ENCODE measurements around the gene WDR70.
"Not testable (repeated sequence)": the region's sequence is repeated elsewhere in the genome, so short reads cannot be mapped to it uniquely, and the experiment has no call there.

WDR70 gene

GRCh38 chr5:37570597-37570996 lies 191.5 kb downstream of the WDR70 start:
- no peaks in the 10 kb centered on the region for H3K9me3 ChIP-seq (ENCODE audit: control insufficient read depth, insufficient read depth, low read depth, low read length)
- no peak overlapping the region for H3K4me3 ChIP-seq (ENCODE audit: low read depth, low read length)
- H3K36me3 ChIP-seq (ENCODE audit: control insufficient read depth, insufficient read depth, low read length), result no peaks in the 10 kb centered on the region
- H3K4me1 ChIP-seq (ENCODE audit: control insufficient read depth, insufficient read depth, low read length), result no peaks in the 10 kb centered on the region; the same call in 1 of the 2 replicates
- H3K27me3 ChIP-seq (ENCODE audit: control insufficient read depth, insufficient read depth, low read length), result no peaks in the 10 kb centered on the region
- H3K27ac ChIP-seq (ENCODE audit: low read depth, low read length), result no peak overlapping the region
- H3K9ac ChIP-seq (ENCODE audit: low read length), result no peak overlapping the region

GRCh38 chr5:37571985-37572384 lies 192.9 kb downstream of the WDR70 start:
- H3K27ac ChIP-seq (ENCODE audit: low read depth, low read length), result no peak overlapping the region
- no peaks in the 10 kb centered on the region for H3K27me3 ChIP-seq (ENCODE audit: control insufficient read depth, insufficient read depth, low read length)
- no peaks in the 10 kb centered on the region for H3K36me3 ChIP-seq (ENCODE audit: control insufficient read depth, insufficient read depth, low read length)

GRCh38 chr5:37575541-37576489 lies 196.7 kb downstream of the WDR70 start:
- no peaks in the 10 kb centered on the region for H3K27me3 ChIP-seq (ENCODE audit: control insufficient read depth, insufficient read depth, low read length)
- H3K4me1 ChIP-seq (ENCODE audit: control insufficient read depth, insufficient read depth, low read length), result no peaks in the 10 kb centered on the region; the same call in 1 of the 2 replicates
- H3K9me3 ChIP-seq (ENCODE audit: control insufficient read depth, insufficient read depth, low read depth, low read length), result no peaks in the 10 kb centered on the region
- H3K27ac ChIP-seq (ENCODE audit: low read depth, low read length), result no peak overlapping the region
- no peak overlapping the region for H3K4me3 ChIP-seq (ENCODE audit: low read depth, low read length)
- no peaks in the 10 kb centered on the region for H3K36me3 ChIP-seq (ENCODE audit: control insufficient read depth, insufficient read depth, low read length)
- no peak overlapping the region for H3K9ac ChIP-seq (ENCODE audit: low read length)

More at GRCh38 chr5:37571985-37572384, 192.9 kb downstream of the WDR70 start:
- H3K9ac ChIP-seq (ENCODE audit: low read length), result no peak overlapping the region
- H3K9me3 ChIP-seq (ENCODE audit: control insufficient read depth, insufficient read depth, low read depth, low read length), result no peaks in the 10 kb centered on the region
- H3K4me1 ChIP-seq (ENCODE audit: control insufficient read depth, insufficient read depth, low read length), result no peaks in the 10 kb centered on the region; the same call in 1 of the 2 replicates
- no peak overlapping the region for H3K4me3 ChIP-seq (ENCODE audit: low read depth, low read length)

- Histone ChIP-seq H3K27ac (ENCODE audit: low read depth, low read length) (no peak overlapping the region), H3K9me3 (ENCODE audit: control insufficient read depth, insufficient read depth, low read depth, low read length) (no peaks in the 10 kb centered on the region), H3K4me3 (ENCODE audit: low read depth, low read length) (no peak overlapping the region), H3K9ac (ENCODE audit: low read length) (no peak overlapping the region), H3K27me3 (ENCODE audit: control insufficient read depth, insufficient read depth, low read length) (no peaks in the 10 kb centered on the region), H3K36me3 (ENCODE audit: control insufficient read depth, insufficient read depth, low read length) (no peaks in the 10 kb centered on the region), H3K4me1 (ENCODE audit: control insufficient read depth, insufficient read depth, low read length) (no peaks in the 10 kb centered on the region; the same call in 1 of the 2 replicates)
These were observed 197.4 kb downstream of the WDR70 start for GRCh38 chr5:37576552-37576951.

- Histone ChIP-seq H3K4me1 (ENCODE audit: control insufficient read depth, insufficient read depth, low read length) (no peaks in the 10 kb centered on the region; the same call in 1 of the 2 replicates), H3K27ac (ENCODE audit: low read depth, low read length) (no peak overlapping the region), H3K9me3 (ENCODE audit: control insufficient read depth, insufficient read depth, low read depth, low read length) (no peaks in the 10 kb centered on the region), H3K27me3 (ENCODE audit: control insufficient read depth, insufficient read depth, low read length) (no peaks in the 10 kb centered on the region), H3K9ac (ENCODE audit: low read length) (no peak overlapping the region), H3K4me3 (ENCODE audit: low read depth, low read length) (no peak overlapping the region), H3K36me3 (ENCODE audit: control insufficient read depth, insufficient read depth, low read length) (no peaks in the 10 kb centered on the region)
These were observed 199.1 kb downstream of the WDR70 start for GRCh38 chr5:37578176-37578575.

GRCh38 chr5:37580106-37580505 lies 201.0 kb downstream of the WDR70 start:
- no peak overlapping the region for H3K27ac ChIP-seq (ENCODE audit: low read depth, low read length)
- H3K4me1 ChIP-seq (ENCODE audit: control insufficient read depth, insufficient read depth, low read length), result no peaks in the 10 kb centered on the region
- H3K9me3 ChIP-seq (ENCODE audit: control insufficient read depth, insufficient read depth, low read depth, low read length), result no peaks in the 10 kb centered on the region
- H3K36me3 ChIP-seq (ENCODE audit: control insufficient read depth, insufficient read depth, low read length), result no peaks in the 10 kb centered on the region
- H3K4me3 ChIP-seq (ENCODE audit: low read depth, low read length), result no peak overlapping the region
- H3K9ac ChIP-seq (ENCODE audit: low read length), result no peak overlapping the region
- H3K27me3 ChIP-seq (ENCODE audit: control insufficient read depth, insufficient read depth, low read length), result no peaks in the 10 kb centered on the region

GRCh38 chr5:37582202-37582601 lies 203.1 kb downstream of the WDR70 start:
- Histone ChIP-seq H3K9ac (ENCODE audit: low read length) (no peak overlapping the region), H3K36me3 (ENCODE audit: control insufficient read depth, insufficient read depth, low read length) (no peaks in the 10 kb centered on the region), H3K9me3 (ENCODE audit: control insufficient read depth, insufficient read depth, low read depth, low read length) (no peaks in the 10 kb centered on the region), H3K27ac (ENCODE audit: low read depth, low read length) (no peak overlapping the region), H3K4me1 (ENCODE audit: control insufficient read depth, insufficient read depth, low read length) (no peaks in the 10 kb centered on the region), H3K27me3 (ENCODE audit: control insufficient read depth, insufficient read depth, low read length) (no peaks in the 10 kb centered on the region), H3K4me3 (ENCODE audit: low read depth, low read length) (no peak overlapping the region)

GRCh38 chr5:37593292-37593691 lies 214.2 kb downstream of the WDR70 start:
- H3K9me3 ChIP-seq (ENCODE audit: control insufficient read depth, insufficient read depth, low read depth, low read length); H3K27ac ChIP-seq (ENCODE audit: low read depth, low read length); H3K27me3 ChIP-seq (ENCODE audit: control insufficient read depth, insufficient read depth, low read length); H3K4me3 ChIP-seq (ENCODE audit: low read depth, low read length); H3K36me3 ChIP-seq (ENCODE audit: control insufficient read depth, insufficient read depth, low read length); H3K4me1 ChIP-seq (ENCODE audit: control insufficient read depth, insufficient read depth, low read length); H3K9ac ChIP-seq (ENCODE audit: low read length): not testable (repeated sequence)

GRCh38 chr5:37594864-37595263 lies 215.7 kb downstream of the WDR70 start:
- H3K4me3 ChIP-seq (ENCODE audit: low read depth, low read length); H3K9me3 ChIP-seq (ENCODE audit: control insufficient read depth, insufficient read depth, low read depth, low read length); H3K27me3 ChIP-seq (ENCODE audit: control insufficient read depth, insufficient read depth, low read length); H3K9ac ChIP-seq (ENCODE audit: low read length); H3K27ac ChIP-seq (ENCODE audit: low read depth, low read length); H3K36me3 ChIP-seq (ENCODE audit: control insufficient read depth, insufficient read depth, low read length); H3K4me1 ChIP-seq (ENCODE audit: control insufficient read depth, insufficient read depth, low read length): not testable (repeated sequence)

- no peak overlapping the region for H3K4me3 ChIP-seq (ENCODE audit: low read depth, low read length)
- H3K9ac ChIP-seq (ENCODE audit: low read length), result no peak overlapping the region
- no peaks in the 10 kb centered on the region for H3K36me3 ChIP-seq (ENCODE audit: control insufficient read depth, insufficient read depth, low read length)
- peaks cover 4% of the 10 kb centered on the region; the same call in 1 of the 2 replicates for H3K9me3 ChIP-seq (ENCODE audit: control insufficient read depth, insufficient read depth, low read depth, low read length)
- no peaks in the 10 kb centered on the region for H3K4me1 ChIP-seq (ENCODE audit: control insufficient read depth, insufficient read depth, low read length)
- no peaks in the 10 kb centered on the region for H3K27me3 ChIP-seq (ENCODE audit: control insufficient read depth, insufficient read depth, low read length)
- H3K27ac ChIP-seq (ENCODE audit: low read depth, low read length), result no peak overlapping the region
These were observed 219.6 kb downstream of the WDR70 start for GRCh38 chr5:37598733-37599132.

- no peaks in the 10 kb centered on the region for H3K4me1 ChIP-seq (ENCODE audit: control insufficient read depth, insufficient read depth, low read length)
- H3K27ac ChIP-seq (ENCODE audit: low read depth, low read length), result no peak overlapping the region
- no peaks in the 10 kb centered on the region for H3K27me3 ChIP-seq (ENCODE audit: control insufficient read depth, insufficient read depth, low read length)
- no peak overlapping the region for H3K9ac ChIP-seq (ENCODE audit: low read length)
- H3K9me3 ChIP-seq (ENCODE audit: control insufficient read depth, insufficient read depth, low read depth, low read length), result peaks cover 4% of the 10 kb centered on the region; the same call in 1 of the 2 replicates
- H3K36me3 ChIP-seq (ENCODE audit: control insufficient read depth, insufficient read depth, low read length), result no peaks in the 10 kb centered on the region
- H3K4me3 ChIP-seq (ENCODE audit: low read depth, low read length), result no peak overlapping the region
These were observed 222.0 kb downstream of the WDR70 start for GRCh38 chr5:37601163-37601562.
